Measurements from ENCODE around the gene SNAI3.

Gene SNAI3

GRCh38 chr16:88628512-88628974 is 57.8 kb downstream of the SNAI3 start:
- peaks cover 76% of the 10 kb centered on the region for H3K36me3 ChIP-seq (ENCODE audit: low read depth)
- no peak overlapping the region for H3K27ac ChIP-seq (ENCODE audit: poor library complexity, severe bottlenecking)
- ATAC-seq (ENCODE audit: low read depth) (peak; percentile 35; the same call in 2 of the 3 replicates), DNase-seq (ENCODE audit: low spot score) (no peak)
- peak; percentile 32 for TF ChIP-seq CTCF (IDR thresholded peaks at IDR 0.05; ENCODE audit: poor library complexity, severe bottlenecking)
- H3K4me3 ChIP-seq (ENCODE audit: severe bottlenecking) = no peak overlapping the region
- no peaks in the 10 kb centered on the region for H3K4me1 ChIP-seq (ENCODE audit: insufficient read depth, poor library complexity, severe bottlenecking)
- no peaks in the 10 kb centered on the region for H3K27me3 ChIP-seq (ENCODE audit: insufficient read depth, poor library complexity, severe bottlenecking)
- H3K9me3 ChIP-seq (ENCODE audit: severe bottlenecking) = no peaks in the 10 kb centered on the region
